SK-N-MC (cell line): ENCODE measurements around the gene KIFC3.

Experiments
- DNase-seq: peaks from one replicate; pipeline ENCODE4 v3.0.0-alpha.2; 2011; ENCODE audit warnings: low read depth, low spot score
- H3K27ac ChIP-seq: fragments of 200-600 bp; sonication (generic); 2 replicates; pipeline ENCODE4 v1.5.1; 2016; ENCODE audit warnings: mixed run types
- H3K36me3 ChIP-seq: fragments of 200-600 bp; sonication (generic); 2 replicates; pipeline ENCODE4 v1.6.1; 2017; ENCODE audit warnings: antibody characterized with exemption, low read length, mixed read lengths; ENCODE audit not compliant: insufficient read depth
- H3K4me3 ChIP-seq: fragments of 200-600 bp; sonication (generic); 2 replicates; pipeline ENCODE4 v1.5.1; 2016
- H3K9ac ChIP-seq: fragments of 200-600 bp; sonication (generic); 2 replicates; pipeline ENCODE4 v1.8.0; 2017; ENCODE audit warnings: mixed run types, mixed read lengths; ENCODE audit not compliant: insufficient read length
- H3K9me3 ChIP-seq: fragments of 200-600 bp; sonication (generic); 2 replicates; pipeline ENCODE4 v1.6.1; 2017; ENCODE audit warnings: low read depth, mild to moderate bottlenecking, antibody characterized with exemption, low read length, moderate library complexity, mixed read lengths
- EZH2 ChIP-seq: fragments of 200-600 bp; sonication (generic); IDR thresholded peaks from one replicate; pipeline ENCODE4 v1.6.1; 2017; ENCODE audit warnings: antibody characterized with exemption
- FOXP2 ChIP-seq: optimal IDR thresholded peaks from 2 replicates; pipeline ENCODE3; 2011; ENCODE audit warnings: mild to moderate bottlenecking, moderate library complexity; ENCODE audit not compliant: insufficient read depth; ENCODE audit errors: extremely low read length, control extremely low read depth
- POLR2AphosphoS5 ChIP-seq: IDR thresholded peaks from 2 replicates; pipeline ENCODE4 v1.6.1; 2012; ENCODE audit warnings: mild to moderate bottlenecking, low read depth, low read length, borderline replicate concordance

The KIFC3 gene

GRCh38 chr16:57810197-57811031, 8.1 kb upstream of the KIFC3 start:
- H3K9ac ChIP-seq: no peak overlapping the region
- H3K4me3 ChIP-seq: no peak overlapping the region
- no peak for TF ChIP-seq EZH2
- peak; percentile 73 for TF ChIP-seq FOXP2
- DNase-seq: no peak
- H3K27ac ChIP-seq: peak overlapping the region; percentile 62; the same call in 1 of the 2 replicates
- H3K9me3 ChIP-seq: no peaks in the 10 kb centered on the region
- H3K36me3 ChIP-seq: no peaks in the 10 kb centered on the region

- Histone ChIP-seq H3K36me3 (no peaks in the 10 kb centered on the region), H3K4me3 (no peak overlapping the region), H3K27ac (peak overlapping the region; percentile 62; the same call in 1 of the 2 replicates), H3K9ac (no peak overlapping the region), H3K9me3 (no peaks in the 10 kb centered on the region)
- no peak for TF ChIP-seq FOXP2
- no peak for TF ChIP-seq POLR2AphosphoS5
- no peak for TF ChIP-seq EZH2
- no peak for DNase-seq
These were observed 7.2 kb upstream of the KIFC3 start for GRCh38 chr16:57809276-57810196.

- Histone ChIP-seq H3K9me3 (no peaks in the 10 kb centered on the region), H3K9ac (peak overlapping the region; percentile 37), H3K27ac (peak overlapping the region; percentile 85), H3K4me3 (peak overlapping the region; percentile 63), H3K36me3 (no peaks in the 10 kb centered on the region)
- TF ChIP-seq FOXP2: no peak
- no peak for TF ChIP-seq POLR2AphosphoS5
- no peak for TF ChIP-seq EZH2
- DNase-seq: no peak
These were observed 6.4 kb upstream of the KIFC3 start for GRCh38 chr16:57808589-57809228.

GRCh38 chr16:57807968-57808528, 5.8 kb upstream of the KIFC3 start:
- no peaks in the 10 kb centered on the region for H3K9me3 ChIP-seq
- H3K36me3 ChIP-seq: no peaks in the 10 kb centered on the region
- H3K27ac ChIP-seq: peak overlapping the region; percentile 95
- peak; percentile 75 for DNase-seq
- peak overlapping the region; percentile 63 for H3K4me3 ChIP-seq
- TF ChIP-seq FOXP2 (no peak), POLR2AphosphoS5 (peak; percentile 27; the same call in 1 of the 2 replicates)
- peak overlapping the region; percentile 37 for H3K9ac ChIP-seq

GRCh38 chr16:57807252-57807967, 5.1 kb upstream of the KIFC3 start:
- peak overlapping the region; percentile 63; the same call in 1 of the 2 replicates for H3K4me3 ChIP-seq
- H3K36me3 ChIP-seq: no peaks in the 10 kb centered on the region
- H3K27ac ChIP-seq: peak overlapping the region; percentile 95
- no peak for DNase-seq
- no peak overlapping the region for H3K9ac ChIP-seq
- TF ChIP-seq POLR2AphosphoS5: no peak
- TF ChIP-seq EZH2: no peak
- no peak for TF ChIP-seq FOXP2
- no peaks in the 10 kb centered on the region for H3K9me3 ChIP-seq

- Histone ChIP-seq H3K4me3 (no peak overlapping the region), H3K27ac (no peak overlapping the region), H3K36me3 (no peaks in the 10 kb centered on the region), H3K9me3 (no peaks in the 10 kb centered on the region), H3K9ac (no peak overlapping the region)
- no peak for DNase-seq
- TF ChIP-seq FOXP2: no peak
- no peak for TF ChIP-seq POLR2AphosphoS5
- no peak for TF ChIP-seq EZH2
These were observed 2.9 kb upstream of the KIFC3 start for GRCh38 chr16:57805176-57805575.

GRCh38 chr16:57804111-57804837, 2.0 kb upstream of the KIFC3 start:
- no peak for TF ChIP-seq POLR2AphosphoS5
- no peak for TF ChIP-seq FOXP2
- no peak for TF ChIP-seq EZH2
- no peak overlapping the region for H3K9ac ChIP-seq
- peak overlapping the region; percentile 89 for H3K27ac ChIP-seq
- H3K4me3 ChIP-seq: no peak overlapping the region
- H3K36me3 ChIP-seq: no peaks in the 10 kb centered on the region
- no peaks in the 10 kb centered on the region for H3K9me3 ChIP-seq
- no peak for DNase-seq
